ENCODE measurements around the gene DYNLL2.
A peak's percentile ranks its signal among the peaks of the same experiment; 100 is the strongest.

The DYNLL2 gene

DNA sequence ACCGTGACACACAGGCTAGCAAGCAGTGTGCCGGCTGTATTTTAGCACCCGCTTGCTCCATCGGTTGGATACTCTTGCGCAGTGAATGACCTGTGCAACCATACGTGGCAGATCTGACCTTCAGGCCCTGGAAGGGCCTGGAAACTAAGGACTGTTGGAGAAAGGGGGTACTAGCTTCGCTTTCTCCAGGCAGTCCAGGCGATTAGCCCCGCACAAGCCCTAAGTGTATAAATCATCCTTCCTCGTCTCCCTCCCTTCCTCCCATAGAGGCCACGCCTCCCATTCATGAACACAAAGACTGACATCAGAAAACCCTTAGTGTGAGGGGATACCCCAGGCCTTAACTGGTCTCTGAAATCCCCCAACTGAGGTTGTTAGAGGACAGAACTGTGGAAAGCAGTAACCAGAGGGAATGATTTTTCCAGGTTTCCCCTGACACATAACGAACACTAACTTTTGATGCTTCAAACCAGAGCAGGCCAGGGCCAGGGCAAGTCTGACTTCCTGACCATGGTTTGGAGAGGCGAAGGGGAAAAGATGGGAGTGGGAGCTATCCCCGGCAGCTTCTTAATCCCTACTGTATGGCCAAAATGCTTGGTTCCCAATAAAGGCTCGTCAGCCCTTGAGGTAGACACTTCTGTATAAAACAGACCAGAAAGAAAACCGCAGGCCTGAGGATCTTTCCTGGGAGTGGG is 1.4 kb upstream of the DYNLL2 start:
- TF ChIP-seq, protein P1, sequence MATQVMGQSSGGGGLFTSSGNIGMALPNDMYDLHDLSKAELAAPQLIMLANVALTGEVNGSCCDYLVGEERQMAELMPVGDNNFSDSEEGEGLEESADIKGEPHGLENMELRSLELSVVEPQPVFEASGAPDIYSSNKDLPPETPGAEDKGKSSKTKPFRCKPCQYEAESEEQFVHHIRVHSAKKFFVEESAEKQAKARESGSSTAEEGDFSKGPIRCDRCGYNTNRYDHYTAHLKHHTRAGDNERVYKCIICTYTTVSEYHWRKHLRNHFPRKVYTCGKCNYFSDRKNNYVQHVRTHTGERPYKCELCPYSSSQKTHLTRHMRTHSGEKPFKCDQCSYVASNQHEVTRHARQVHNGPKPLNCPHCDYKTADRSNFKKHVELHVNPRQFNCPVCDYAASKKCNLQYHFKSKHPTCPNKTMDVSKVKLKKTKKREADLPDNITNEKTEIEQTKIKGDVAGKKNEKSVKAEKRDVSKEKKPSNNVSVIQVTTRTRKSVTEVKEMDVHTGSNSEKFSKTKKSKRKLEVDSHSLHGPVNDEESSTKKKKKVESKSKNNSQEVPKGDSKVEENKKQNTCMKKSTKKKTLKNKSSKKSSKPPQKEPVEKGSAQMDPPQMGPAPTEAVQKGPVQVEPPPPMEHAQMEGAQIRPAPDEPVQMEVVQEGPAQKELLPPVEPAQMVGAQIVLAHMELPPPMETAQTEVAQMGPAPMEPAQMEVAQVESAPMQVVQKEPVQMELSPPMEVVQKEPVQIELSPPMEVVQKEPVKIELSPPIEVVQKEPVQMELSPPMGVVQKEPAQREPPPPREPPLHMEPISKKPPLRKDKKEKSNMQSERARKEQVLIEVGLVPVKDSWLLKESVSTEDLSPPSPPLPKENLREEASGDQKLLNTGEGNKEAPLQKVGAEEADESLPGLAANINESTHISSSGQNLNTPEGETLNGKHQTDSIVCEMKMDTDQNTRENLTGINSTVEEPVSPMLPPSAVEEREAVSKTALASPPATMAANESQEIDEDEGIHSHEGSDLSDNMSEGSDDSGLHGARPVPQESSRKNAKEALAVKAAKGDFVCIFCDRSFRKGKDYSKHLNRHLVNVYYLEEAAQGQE (IDR thresholded peaks at IDR 0.05; ENCODE audit: insufficient read depth in 1 of 2, low read depth in 2 of 2, low read length in 2 of 2) = no peak
- no peak for TF ChIP-seq TAF1 (IDR thresholded peaks at IDR 0.05; ENCODE audit: borderline replicate concordance, insufficient read depth, low read length)
- TF ChIP-seq SIN3A (IDR thresholded peaks at IDR 0.05; ENCODE audit: borderline replicate concordance, insufficient read depth, low read length) = no peak
- no peak for TF ChIP-seq FOXP2 (optimal IDR thresholded peaks at IDR 0.05; ENCODE audit: borderline replicate concordance, extremely low read depth, extremely low read length, insufficient read depth)
- no peak for TF ChIP-seq POLR2AphosphoS5 (IDR thresholded peaks at IDR 0.05; ENCODE audit: low read depth, low read length)

DNA sequence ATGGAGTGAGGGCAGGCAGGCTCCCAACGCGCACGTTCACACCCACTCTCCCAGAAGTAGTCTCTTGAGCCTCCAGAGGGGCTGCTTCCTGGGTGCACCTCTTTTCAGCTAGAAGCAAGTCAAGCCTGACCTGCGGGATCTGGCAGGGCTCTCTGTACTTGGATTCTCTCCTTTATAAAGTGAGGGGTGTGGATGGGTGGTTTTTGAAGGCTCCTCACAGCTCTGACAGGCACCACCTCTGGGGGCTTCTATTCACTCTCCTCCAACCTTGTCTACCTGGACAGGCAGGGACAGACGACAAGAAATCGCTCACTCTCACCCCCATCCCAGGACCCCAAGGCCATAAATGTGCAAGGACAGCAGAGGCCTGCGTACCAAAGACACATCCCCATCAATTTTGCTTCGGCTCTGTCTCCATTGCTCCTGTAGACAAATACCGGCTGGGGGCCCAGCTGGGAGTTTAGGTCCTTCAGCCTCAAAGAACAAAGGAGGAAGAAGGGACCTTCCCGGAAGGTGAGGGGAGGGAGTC is 814 bp upstream of the DYNLL2 start:
- TF ChIP-seq POLR2AphosphoS5 (IDR thresholded peaks at IDR 0.05; ENCODE audit: low read depth, low read length) (no peak; the same call in 1 of the 2 replicates), SIN3A (IDR thresholded peaks at IDR 0.05; ENCODE audit: borderline replicate concordance, insufficient read depth, low read length) (no peak), FOXP2 (optimal IDR thresholded peaks at IDR 0.05; ENCODE audit: borderline replicate concordance, extremely low read depth, extremely low read length, insufficient read depth) (no peak), TAF1 (IDR thresholded peaks at IDR 0.05; ENCODE audit: borderline replicate concordance, insufficient read depth, low read length) (no peak)
- TF ChIP-seq, protein P1 (IDR thresholded peaks at IDR 0.05; ENCODE audit: insufficient read depth in 1 of 2, low read depth in 2 of 2, low read length in 2 of 2) = no peak

DNA sequence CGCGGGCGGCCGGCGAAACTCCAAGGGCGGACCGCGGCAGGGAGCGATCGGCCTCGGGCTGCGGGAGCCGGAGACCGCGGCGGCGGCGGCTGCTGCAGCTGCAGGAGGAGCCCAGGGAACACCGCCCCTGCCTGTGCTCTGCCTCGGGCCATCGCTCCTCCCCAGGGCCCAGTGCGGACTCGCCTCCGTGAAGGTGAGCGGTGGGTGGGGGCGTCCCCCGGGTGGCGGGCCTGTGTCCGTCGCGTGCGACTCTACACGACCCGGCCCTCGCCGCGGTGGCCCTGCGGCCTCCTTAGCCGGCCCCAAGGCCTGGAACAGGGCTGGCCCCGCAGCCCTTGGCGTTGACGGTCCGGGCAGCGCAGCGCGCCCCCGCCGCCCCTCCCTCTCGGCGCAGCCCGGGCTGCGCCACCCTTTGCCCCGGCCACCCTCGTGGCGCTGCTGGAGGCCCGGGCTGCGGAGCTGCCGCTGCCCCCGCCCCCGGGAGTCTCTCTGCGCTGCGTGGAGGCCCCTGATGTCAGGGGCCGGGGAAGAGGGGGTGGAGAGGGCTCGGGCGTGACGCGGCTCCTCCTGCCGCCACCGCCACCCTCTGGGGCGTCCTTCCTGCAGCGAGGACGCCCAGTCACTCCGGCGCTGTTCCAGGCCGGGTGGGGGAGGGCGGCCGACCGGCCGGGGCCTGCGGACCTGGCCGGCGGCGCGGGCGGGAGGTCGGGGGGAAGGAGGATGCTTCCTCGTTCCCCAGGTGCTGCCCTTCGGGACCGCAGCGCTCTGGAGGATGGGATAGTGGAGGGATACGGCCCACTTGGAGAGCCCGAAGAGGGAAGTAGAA is 485 bp downstream of the DYNLL2 start:
- TF ChIP-seq POLR2AphosphoS5 (IDR thresholded peaks at IDR 0.05; ENCODE audit: low read depth, low read length) (no peak), TAF1 (IDR thresholded peaks at IDR 0.05; ENCODE audit: borderline replicate concordance, insufficient read depth, low read length) (no peak), FOXP2 (optimal IDR thresholded peaks at IDR 0.05; ENCODE audit: borderline replicate concordance, extremely low read depth, extremely low read length, insufficient read depth) (peak; percentile 60), SIN3A (IDR thresholded peaks at IDR 0.05; ENCODE audit: borderline replicate concordance, insufficient read depth, low read length) (no peak)
- TF ChIP-seq, protein P1 (IDR thresholded peaks at IDR 0.05; ENCODE audit: insufficient read depth in 1 of 2, low read depth in 2 of 2, low read length in 2 of 2) = no peak

DNA sequence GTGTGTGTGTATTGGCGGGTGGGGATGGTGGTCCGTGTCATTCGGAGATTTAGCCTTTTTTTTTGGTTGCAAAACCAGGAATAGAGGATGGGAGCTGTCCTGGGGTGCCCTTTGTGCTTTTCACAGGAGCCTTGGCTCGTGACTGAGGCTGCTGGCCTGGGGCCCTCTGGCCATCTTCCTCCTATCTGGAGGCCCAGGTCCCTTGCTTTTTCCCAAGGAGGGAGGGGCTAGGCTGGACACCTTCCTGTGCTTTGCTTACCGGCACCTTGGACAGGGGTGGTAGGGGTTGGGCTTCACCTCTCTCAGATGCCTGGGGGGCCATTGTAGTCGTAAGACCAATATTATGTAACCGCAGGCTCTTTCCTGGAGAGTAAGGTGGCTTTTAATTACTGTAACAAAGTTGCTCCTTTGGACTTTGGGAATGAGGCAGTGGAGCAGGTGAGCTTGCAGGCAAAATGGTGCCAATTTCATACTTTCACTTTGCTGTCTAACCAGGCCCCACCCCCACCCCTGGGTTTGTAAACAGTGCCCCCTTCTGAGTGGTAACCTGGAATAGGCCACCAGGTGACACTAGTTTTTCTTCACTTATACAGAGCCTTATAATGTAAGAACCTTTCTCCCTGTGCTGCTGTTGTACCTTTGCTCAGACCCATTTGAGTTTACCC is 1.2 kb downstream of the DYNLL2 start:
- TF ChIP-seq SIN3A (IDR thresholded peaks at IDR 0.05; ENCODE audit: borderline replicate concordance, insufficient read depth, low read length) (peak; percentile 64; the same call in 1 of the 2 replicates), TAF1 (IDR thresholded peaks at IDR 0.05; ENCODE audit: borderline replicate concordance, insufficient read depth, low read length) (no peak), FOXP2 (optimal IDR thresholded peaks at IDR 0.05; ENCODE audit: borderline replicate concordance, extremely low read depth, extremely low read length, insufficient read depth) (no peak), POLR2AphosphoS5 (IDR thresholded peaks at IDR 0.05; ENCODE audit: low read depth, low read length) (no peak)
- TF ChIP-seq, protein P1 (IDR thresholded peaks at IDR 0.05; ENCODE audit: insufficient read depth in 1 of 2, low read depth in 2 of 2, low read length in 2 of 2) = peak; percentile 76 to 91
